GM18505 (cell line): ENCODE data around the gene GAK.
"Not testable (repeated sequence)": the region's sequence is repeated elsewhere in the genome, so short reads cannot be mapped to it uniquely, and the experiment has no call there.

Experiments used
- ATAC-seq: cut with Tn5 transposase; IDR thresholded peaks from one replicate; pipeline ENCODE4 v1.9.1; 2021; ENCODE audit not compliant: unreplicated experiment
- POLR2A ChIP-seq: IDR thresholded peaks from 4 replicates; pipeline ENCODE4 v1.6.1; 2011; ENCODE audit warnings: borderline replicate concordance; ENCODE audit not compliant: insufficient read depth, insufficient read length; ENCODE audit errors: extremely low read depth

Gene GAK

GRCh38 chr4:932713-933070 is 576 bp upstream of the GAK start:
- no peak for ATAC-seq
- no peak for TF ChIP-seq POLR2A

GRCh38 chr4:931194-931959 is 739 bp downstream of the GAK start:
- TF ChIP-seq POLR2A: no peak

GRCh38 chr4:930827-931193 is 1.3 kb downstream of the GAK start:
- no peak for ATAC-seq
- no peak for TF ChIP-seq POLR2A

More at GRCh38 chr4:931194-931959, 739 bp downstream of the GAK start:
- ATAC-seq: peak; percentile 5

- ATAC-seq: no peak
Measured at GRCh38 chr4:930028-930551, 2.0 kb downstream of the GAK start.

GRCh38 chr4:929096-929765 is 2.9 kb downstream of the GAK start:
- no peak for ATAC-seq
- TF ChIP-seq POLR2A: no peak

More at GRCh38 chr4:930028-930551, 2.0 kb downstream of the GAK start:
- TF ChIP-seq POLR2A: no peak

GRCh38 chr4:927566-927965 is 4.5 kb downstream of the GAK start:
- not testable (repeated sequence) for ATAC-seq

- ATAC-seq: no peak
Measured at GRCh38 chr4:926538-926937, 5.6 kb downstream of the GAK start.

GRCh38 chr4:925771-926500 is 6.2 kb downstream of the GAK start:
- TF ChIP-seq POLR2A: no peak
- ATAC-seq: no peak

More at GRCh38 chr4:926538-926937, 5.6 kb downstream of the GAK start:
- TF ChIP-seq POLR2A: no peak

- no peak for ATAC-seq
- no peak for TF ChIP-seq POLR2A
Measured at GRCh38 chr4:925171-925570, 6.9 kb downstream of the GAK start.

GRCh38 chr4:924107-925096 is 7.7 kb downstream of the GAK start:
- no peak for ATAC-seq
- no peak for TF ChIP-seq POLR2A

- ATAC-seq: no peak
- TF ChIP-seq POLR2A: no peak
Measured at GRCh38 chr4:921830-922331, 10.2 kb downstream of the GAK start.

GRCh38 chr4:919004-919680 is 13.0 kb downstream of the GAK start:
- not testable (repeated sequence) for ATAC-seq

- not testable (repeated sequence) for ATAC-seq
Measured at GRCh38 chr4:918591-918990, 13.5 kb downstream of the GAK start.
